Stimulated activated CD4-positive, alpha-beta T cell treated with anti-CD3 and anti-CD28 coated beads, Interleukin-2, amount 100 ng/mL, for 4 hours (primary cell): ENCODE results near the gene PPIP5K1.
"Not testable (repeated sequence)": the region's sequence is repeated elsewhere in the genome, so short reads cannot be mapped to it uniquely, and the experiment has no call there.

Experiments used
- DNase-seq: peaks from one replicate; pipeline ENCODE4 v3.0.0-alpha.2; 2020; ENCODE audit warnings: low read depth

The PPIP5K1 gene

DNA sequence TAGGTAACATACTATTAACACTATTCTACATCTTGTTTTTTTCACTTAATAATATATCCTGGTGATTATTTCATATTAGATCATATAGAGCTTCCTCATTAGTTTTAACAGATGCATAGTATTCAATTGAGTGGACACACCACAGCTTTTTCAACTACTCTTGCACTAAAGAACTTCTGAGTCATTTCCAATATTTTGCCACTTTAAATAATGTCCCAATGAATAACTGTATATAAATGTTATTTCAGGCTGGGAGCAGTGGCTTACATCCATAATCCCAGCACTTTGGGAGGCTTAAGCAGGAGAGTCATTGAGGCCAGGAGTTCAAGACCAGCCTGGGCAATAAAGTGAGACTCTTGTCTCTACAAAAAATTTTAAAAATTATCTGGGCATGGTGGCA lies 45.7 kb downstream of the PPIP5K1 start:
- DNase-seq, result no peak

DNA sequence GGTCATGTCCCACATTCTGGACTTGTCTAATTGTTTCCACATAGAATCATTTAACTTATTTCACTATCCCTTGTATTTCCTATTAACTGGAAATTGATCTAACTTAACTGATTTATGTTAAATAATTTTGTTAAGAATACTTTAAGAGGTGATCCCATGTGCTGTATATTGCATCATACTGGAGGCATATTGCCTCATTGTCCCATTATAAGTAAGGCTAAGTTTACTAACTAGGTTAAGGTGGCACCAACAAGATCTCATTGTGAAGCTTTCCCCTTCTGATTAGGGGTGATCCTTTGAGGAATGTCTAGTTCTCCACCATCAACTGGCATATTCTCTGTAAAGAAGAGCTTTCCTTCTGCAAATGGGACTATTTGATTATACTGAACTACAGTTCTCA lies 48.2 kb downstream of the PPIP5K1 start:
- no peak for DNase-seq

DNA sequence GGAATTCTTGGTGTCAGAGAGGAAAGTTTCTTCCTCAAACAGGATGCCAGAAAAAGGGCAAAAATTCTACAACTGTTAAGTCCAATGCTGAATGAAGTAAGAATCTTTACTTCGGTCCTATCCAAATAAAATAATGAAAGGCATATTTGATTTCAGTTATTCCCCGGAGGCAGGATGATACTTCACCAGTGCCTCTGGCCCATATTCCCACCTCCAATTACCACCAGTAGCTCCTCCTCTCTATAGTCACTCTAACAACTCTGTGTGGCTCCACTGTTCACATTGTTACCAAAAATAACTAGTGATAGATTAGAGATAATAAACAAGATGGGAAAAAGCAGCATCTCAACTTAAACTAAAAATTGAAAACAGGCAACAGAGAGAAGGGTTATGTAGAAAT lies 51.9 kb downstream of the PPIP5K1 start:
- DNase-seq, result no peak

DNA sequence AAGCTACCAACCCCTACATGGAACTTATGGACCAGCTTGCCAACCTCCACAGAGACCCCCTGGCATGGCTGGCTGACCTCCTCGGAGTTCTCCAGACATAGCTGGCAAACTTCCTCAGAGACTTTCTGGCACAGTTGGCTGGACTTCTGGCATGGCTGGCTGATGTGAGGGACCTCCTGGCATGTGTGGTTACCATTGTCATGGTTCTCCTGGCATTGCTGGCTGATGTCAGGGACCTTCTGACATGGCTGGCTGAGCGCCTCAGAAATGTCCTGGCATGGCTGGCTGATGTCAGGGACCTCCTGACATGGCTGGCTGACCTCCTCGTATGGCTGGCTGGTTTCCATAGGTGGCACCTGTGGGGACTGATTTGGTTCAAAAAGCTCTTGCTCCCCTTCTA lies 55.1 kb downstream of the PPIP5K1 start:
- DNase-seq, result no peak

DNA sequence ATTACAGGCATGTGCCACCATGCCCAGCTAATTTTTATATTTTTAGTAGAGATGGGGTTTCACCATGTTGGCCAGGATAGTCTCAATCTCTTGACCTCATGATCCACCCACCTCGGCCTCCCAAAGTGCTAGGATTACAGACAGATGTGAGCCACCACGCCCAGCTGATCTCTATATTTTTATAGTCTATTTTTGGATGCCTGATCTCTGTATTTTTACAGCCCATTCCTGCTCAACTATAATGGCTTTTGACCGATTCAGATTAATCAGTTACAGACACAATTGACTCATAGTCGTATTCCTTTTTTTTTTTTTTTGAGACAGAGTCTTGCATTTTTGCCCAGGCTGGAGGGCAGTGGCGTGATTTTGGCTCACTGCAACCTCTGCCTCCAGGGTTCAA lies 57.2 kb downstream of the PPIP5K1 start:
- DNase-seq, result not testable (repeated sequence)

DNA sequence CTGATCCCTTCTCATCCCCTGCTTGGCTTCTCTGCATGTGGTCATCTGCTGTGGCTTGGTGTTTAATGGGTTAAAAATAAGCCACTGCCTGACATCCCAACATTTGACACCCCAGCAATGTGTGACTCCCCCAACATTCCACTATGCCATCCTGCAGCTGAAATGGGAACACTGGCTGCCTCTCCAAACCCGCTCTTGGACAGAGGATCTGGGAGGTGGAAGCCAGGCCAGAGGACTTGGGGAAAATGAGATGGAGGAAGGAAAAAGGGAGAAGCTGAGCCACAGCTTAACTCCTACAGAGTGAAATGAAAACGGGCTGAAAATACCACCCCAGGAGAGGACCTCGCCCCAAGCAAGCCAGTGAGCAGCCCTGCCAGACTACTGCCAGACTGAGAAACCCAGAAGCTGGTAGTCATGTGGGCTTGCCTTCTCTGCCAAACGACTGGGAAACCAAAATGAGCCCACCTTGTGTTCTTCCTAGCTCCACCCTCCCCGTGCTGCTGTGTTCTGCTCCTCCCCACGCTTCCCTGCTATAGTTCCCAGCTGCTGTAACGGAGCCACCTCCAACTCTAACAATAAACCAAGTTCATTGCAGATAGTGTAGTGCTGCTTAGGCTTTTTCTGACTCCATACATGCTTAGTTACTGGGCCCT lies 58.9 kb downstream of the PPIP5K1 start:
- no peak for DNase-seq

DNA sequence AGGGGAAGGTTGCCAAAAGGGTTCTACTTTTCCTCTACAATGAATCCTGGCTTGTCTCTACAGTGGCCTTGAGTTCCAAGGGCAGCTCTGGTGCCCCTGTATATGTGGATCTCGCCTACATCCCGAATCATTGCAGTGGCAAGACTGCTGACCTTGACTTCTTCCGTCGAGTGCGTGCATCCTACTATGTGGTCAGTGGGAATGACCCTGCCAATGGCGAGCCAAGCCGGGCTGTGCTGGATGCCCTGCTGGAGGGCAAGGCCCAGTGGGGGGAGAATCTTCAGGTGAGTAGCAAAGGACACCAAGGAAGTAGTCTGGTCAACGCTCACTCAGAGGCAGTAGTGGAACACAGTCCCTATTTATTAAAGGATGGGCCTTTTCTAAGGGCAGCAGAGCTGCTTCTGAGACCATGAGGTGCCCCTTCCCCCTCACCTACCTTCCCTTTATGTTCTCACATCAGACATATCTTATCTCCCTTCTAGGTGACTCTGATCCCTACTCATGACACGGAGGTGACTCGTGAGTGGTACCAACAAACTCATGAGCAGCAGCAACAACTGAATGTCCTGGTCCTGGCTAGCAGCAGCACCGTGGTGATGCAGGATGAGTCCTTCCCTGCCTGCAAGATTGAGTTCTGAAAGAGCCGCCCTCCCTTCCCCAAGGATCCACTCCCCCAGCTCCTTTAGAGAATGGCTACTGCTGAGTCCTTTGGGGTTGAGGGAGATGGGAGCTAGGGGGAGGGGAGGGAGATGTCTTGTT lies 60.2 kb downstream of the PPIP5K1 start:
- no peak for DNase-seq

DNA sequence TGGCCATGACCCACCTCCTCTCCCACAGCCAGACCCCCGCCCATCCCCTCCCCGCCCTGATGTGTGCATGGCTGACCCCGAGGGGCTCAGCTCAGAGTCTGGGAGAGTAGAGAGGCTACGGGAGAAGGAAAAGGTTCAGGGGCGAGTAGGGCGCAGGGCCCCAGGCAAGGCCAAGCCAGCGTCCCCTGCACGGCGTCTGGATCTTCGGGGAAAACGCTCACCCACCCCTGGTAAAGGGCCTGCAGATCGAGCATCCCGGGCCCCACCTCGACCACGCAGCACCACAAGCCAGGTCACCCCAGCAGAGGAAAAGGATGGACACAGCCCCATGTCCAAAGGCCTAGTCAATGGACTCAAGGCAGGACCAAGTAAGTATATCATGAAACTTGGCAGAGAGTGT lies 60.9 kb downstream of the PPIP5K1 start:
- DNase-seq, result no peak

DNA sequence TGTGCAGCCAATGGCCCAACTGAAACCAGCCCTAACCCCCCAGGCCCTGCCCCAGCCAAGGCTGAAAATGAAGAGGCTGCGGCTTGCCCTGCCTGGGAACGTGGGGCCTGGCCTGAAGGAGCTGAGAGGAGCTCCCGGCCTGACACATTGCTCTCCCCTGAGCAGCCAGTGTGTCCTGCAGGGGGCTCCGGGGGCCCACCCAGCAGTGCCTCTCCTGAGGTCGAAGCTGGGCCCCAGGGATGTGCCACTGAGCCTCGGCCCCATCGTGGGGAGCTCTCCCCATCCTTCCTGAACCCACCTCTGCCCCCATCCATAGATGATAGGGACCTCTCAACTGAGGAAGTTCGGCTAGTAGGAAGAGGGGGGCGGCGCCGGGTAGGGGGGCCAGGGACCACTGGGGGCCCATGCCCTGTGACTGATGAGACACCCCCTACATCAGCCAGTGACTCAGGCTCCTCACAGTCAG lies 61.4 kb downstream of the PPIP5K1 start:
- no peak for DNase-seq

DNA sequence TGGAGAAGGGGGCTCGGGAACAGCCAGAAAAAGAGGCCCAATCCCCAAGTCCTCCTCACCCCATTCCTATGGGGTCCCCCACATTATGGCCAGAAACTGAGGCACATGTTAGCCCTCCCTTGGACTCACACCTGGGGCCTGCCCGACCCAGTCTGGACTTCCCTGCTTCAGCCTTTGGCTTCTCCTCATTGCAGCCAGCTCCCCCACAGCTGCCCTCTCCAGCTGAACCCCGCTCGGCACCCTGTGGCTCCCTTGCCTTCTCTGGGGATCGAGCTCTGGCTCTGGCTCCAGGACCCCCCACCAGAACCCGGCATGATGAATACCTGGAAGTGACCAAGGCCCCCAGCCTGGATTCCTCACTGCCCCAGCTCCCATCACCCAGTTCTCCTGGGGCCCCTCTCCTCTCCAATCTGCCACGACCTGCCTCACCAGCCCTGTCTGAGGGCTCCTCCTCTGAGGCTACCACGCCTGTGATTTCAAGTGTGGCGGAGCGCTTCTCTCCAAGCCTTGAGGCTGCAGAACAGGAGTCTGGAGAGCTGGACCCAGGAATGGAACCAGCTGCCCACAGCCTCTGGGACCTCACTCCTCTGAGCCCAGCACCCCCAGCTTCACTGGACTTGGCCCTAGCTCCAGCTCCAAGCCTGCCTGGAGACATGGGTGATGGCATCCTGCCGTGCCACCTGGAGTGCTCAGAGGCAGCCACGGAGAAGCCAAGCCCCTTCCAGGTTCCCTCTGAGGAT lies 62.0 kb downstream of the PPIP5K1 start:
- DNase-seq, result no peak

DNA sequence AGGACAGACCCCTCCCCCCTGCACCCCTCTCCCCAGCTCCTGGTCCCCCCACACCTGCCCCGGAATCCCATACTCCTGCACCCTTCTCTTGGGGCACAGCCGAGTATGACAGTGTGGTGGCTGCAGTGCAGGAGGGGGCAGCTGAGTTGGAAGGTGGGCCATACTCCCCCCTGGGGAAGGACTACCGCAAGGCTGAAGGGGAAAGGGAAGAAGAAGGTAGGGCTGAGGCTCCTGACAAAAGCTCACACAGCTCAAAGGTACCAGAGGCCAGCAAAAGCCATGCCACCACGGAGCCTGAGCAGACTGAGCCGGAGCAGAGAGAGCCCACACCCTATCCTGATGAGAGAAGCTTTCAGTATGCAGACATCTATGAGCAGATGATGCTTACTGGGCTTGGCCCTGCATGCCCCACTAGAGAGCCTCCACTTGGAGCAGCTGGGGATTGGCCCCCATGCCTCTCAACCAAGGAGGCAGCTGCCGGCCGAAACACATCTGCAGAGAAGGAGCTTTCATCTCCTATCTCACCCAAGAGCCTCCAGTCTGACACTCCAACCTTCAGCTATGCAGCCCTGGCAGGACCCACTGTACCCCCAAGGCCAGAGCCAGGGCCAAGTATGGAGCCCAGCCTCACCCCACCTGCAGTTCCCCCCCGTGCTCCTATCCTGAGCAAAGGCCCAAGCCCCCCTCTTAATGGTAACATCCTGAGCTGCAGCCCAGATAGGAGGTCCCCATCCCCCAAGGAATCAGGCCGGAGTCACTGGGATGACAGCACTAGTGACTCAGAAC lies 62.8 kb downstream of the PPIP5K1 start:
- no peak for DNase-seq

DNA sequence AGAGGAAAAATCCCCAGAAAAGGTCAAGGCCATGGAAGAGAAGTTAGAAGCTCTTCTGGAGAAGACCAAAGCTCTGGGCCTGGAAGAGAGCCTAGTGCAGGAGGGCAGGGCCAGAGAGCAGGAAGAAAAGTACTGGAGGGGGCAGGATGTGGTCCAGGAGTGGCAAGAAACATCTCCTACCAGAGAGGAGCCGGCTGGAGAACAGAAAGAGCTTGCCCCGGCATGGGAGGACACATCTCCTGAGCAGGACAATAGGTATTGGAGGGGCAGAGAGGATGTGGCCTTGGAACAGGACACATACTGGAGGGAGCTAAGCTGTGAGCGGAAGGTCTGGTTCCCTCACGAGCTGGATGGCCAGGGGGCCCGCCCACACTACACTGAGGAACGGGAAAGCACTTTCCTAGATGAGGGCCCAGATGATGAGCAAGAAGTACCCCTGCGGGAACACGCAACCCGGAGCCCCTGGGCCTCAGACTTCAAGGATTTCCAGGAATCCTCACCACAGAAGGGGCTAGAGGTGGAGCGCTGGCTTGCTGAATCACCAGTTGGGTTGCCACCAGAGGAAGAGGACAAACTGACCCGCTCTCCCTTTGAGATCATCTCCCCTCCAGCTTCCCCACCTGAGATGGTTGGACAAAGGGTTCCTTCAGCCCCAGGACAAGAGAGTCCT lies 63.6 kb downstream of the PPIP5K1 start:
- no peak for DNase-seq

DNA sequence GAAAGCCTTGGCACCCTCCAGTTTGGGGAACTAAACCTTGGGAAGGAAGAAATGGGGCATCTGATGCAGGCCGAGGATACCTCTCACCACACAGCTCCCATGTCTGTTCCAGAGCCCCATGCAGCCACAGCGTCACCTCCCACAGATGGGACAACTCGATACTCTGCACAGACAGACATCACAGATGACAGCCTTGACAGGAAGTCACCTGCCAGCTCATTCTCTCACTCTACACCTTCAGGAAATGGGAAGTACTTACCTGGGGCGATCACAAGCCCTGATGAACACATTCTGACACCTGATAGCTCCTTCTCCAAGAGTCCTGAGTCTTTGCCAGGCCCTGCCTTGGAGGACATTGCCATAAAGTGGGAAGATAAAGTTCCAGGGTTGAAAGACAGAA lies 64.9 kb downstream of the PPIP5K1 start:
- DNase-seq, result no peak

DNA sequence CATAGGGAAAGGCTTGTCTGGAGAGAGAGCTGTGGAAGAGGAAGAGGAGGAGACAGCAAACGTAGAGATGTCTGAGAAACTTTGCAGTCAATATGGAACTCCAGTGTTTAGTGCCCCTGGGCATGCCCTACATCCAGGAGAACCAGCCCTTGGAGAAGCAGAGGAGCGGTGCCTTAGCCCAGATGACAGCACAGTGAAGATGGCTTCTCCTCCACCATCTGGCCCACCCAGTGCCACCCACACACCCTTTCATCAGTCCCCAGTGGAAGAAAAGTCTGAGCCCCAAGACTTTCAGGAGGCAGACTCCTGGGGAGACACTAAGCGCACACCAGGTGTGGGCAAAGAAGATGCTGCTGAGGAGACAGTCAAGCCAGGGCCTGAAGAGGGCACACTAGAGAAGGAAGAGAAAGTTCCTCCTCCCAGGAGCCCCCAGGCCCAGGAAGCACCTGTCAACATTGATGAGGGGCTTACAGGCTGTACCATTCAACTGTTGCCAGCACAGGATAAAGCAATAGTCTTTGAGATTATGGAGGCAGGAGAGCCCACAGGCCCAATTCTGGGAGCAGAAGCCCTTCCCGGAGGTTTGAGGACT lies 65.7 kb downstream of the PPIP5K1 start:
- no peak for DNase-seq

DNA sequence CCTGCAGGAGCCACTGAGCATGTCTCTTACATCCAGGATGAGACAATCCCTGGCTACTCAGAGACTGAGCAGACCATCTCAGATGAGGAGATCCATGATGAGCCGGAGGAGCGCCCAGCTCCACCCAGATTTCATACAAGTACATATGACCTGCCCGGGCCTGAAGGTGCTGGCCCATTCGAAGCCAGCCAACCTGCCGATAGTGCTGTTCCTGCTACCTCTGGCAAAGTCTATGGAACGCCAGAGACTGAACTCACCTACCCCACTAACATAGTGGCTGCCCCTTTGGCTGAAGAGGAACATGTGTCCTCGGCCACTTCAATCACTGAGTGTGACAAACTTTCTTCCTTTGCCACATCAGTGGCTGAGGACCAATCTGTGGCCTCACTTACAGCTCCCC lies 66.4 kb downstream of the PPIP5K1 start:
- DNase-seq, result no peak

DNA sequence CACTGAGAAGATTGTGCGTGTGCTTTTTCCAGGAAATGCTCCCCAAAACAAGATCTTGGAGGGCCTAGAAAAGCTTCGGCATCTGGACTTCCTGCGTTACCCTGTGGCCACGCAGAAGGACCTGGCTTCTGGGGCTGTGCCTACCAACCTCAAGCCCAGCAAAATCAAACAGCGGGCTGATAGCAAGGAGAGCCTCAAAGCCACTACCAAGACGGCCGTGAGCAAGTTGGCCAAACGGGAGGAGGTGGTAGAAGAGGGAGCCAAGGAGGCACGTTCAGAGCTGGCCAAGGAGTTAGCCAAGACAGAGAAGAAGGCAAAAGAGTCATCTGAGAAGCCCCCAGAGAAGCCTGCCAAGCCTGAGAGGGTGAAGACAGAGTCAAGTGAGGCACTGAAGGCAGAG lies 67.8 kb downstream of the PPIP5K1 start:
- DNase-seq, result no peak

DNA sequence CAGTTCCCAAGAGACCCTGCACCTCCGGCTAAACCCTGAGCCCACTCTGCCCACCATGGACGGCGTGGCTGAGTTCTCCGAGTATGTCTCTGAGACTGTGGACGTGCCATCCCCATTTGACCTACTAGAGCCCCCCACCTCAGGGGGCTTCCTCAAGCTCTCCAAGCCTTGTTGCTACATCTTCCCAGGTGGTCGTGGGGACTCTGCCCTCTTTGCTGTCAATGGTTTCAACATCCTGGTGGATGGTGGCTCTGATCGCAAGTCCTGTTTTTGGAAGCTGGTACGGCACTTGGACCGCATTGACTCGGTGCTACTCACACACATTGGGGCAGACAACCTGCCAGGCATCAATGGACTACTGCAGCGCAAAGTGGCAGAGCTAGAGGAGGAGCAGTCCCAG lies 68.6 kb downstream of the PPIP5K1 start:
- DNase-seq, result no peak

DNA sequence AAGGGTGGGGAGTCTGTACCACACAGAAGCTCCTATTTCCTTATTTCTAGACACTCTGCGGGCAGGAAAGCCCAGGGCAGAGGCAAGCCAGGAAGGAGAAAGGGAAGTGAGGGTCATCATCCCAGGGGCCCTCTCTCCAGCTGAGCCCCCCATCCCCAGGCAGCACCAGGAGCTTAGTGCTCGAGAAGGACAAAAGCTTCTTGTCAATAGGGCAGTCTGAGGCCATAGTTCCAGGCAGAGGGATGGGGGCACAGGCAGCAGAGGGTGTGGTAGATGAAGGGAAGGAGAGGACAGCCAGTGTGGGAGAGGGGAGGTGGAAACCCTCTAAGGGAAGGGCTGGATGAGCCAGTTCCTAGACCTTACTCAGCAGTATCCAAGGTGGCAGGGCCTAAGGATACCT lies 69.9 kb downstream of the PPIP5K1 start:
- DNase-seq, result no peak

DNA sequence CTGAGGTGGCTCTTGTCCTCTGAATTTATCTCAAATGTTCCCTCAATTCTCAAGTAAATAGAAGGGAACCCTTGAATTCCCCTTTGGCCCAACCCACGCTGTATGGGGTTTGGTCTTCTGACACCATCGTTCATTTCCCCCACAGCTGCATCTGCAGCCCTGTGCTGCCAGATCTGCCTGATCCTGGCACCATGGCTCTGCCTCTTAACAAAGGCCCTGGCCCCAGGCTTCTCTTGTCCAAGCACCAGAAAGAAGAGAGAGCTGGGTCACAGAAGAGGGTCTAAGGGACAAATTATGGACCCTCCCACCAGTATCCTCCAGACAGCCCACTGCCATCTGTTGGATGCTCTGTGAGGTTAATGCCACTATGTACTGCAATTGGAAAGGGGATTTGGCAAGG lies 70.8 kb downstream of the PPIP5K1 start:
- no peak for DNase-seq

DNA sequence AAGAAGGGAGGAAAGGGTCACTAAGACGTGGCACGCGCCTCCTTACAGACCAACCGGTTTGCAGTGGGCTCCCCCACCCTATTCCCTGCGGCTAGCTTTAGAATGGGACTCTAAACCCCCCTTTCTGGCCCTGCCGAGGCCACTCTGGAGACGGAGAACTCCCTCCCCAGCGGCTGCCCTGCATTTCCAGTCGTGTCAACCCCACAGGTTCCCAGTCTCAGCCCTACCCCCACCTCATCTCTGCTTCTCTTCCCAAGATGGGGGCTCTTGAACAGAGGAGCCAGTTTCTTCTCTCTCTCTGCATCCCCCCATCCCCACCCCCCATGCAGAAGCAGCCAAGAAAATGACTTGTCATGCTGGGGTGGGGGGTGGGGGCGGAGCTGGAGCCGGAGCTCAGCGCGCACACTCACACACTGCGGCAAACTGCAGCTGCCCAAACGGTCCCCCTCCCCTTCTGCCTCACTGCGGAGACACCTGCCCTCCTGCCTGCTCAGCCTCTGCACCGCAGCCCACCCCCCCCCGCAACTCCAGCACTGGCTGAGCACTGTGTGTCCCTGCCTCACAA lies 71.7 kb downstream of the PPIP5K1 start:
- peak; percentile 16 for DNase-seq
